ENCODE results near the gene PCGF5. TPM values are rescaled to one million over a fixed set of nuclear protein-coding genes. Genes with fewer than 3 reads are reported as not detected.

PCGF5 gene
- total RNA-seq, 4 donors from 2014 or later = 17.3 to 39.3 (median 23.4) TPM

GRCh38 chr10:91188889-91189288, 31.6 kb upstream of the PCGF5 start:
- Histone ChIP-seq H3K4me1 (peaks cover 0 to 35% (median 15%) of the 10 kb centered on the region in 3 donors), H3K4me3 (no peak overlapping the region), H3K36me3 (no peaks in the 10 kb centered on the region), H3K9me3 (no peaks in the 10 kb centered on the region), H3K27ac (no peak overlapping the region), H3K27me3 (no peaks in the 10 kb centered on the region)
- no peak for DNase-seq
- no peak for TF ChIP-seq CTCF (IDR thresholded peaks at IDR 0.05)
- no peak for TF ChIP-seq POLR2A (IDR thresholded peaks at IDR 0.05)
- intact Hi-C loops (cut with DNase I) = no loop called here

GRCh38 chr10:91190388-91190870, 30.0 kb upstream of the PCGF5 start:
- Histone ChIP-seq H3K27ac (no peak overlapping the region), H3K36me3 (no peaks in the 10 kb centered on the region), H3K4me1 (peaks cover 0 to 30% (median 15%) of the 10 kb centered on the region in 3 donors), H3K27me3 (no peaks in the 10 kb centered on the region), H3K9me3 (no peaks in the 10 kb centered on the region), H3K4me3 (no peak overlapping the region)
- intact Hi-C loops (cut with DNase I) = no loop called here
- no peak for DNase-seq
- WGBS, 2 donors = 88 to 100% methylated on average over 1 of the region's 1 CpG
- TF ChIP-seq POLR2A (IDR thresholded peaks at IDR 0.05) = no peak
- no peak for TF ChIP-seq CTCF (IDR thresholded peaks at IDR 0.05)

GRCh38 chr10:91190876-91191583, 29.4 kb upstream of the PCGF5 start:
- DNase-seq = no peak
- intact Hi-C loops (cut with DNase I) = no loop called here
- TF ChIP-seq CTCF (IDR thresholded peaks at IDR 0.05) = no peak
- no peak for TF ChIP-seq POLR2A (IDR thresholded peaks at IDR 0.05)
- no peaks in the 10 kb centered on the region for H3K36me3 ChIP-seq
- no peak overlapping the region for H3K4me3 ChIP-seq
- H3K27me3 ChIP-seq = no peaks in the 10 kb centered on the region
- no peaks in the 10 kb centered on the region for H3K9me3 ChIP-seq
- 67 to 85% methylated on average over 2 of the region's 2 CpGs for WGBS, 2 donors
- peaks cover 0 to 30% (median 15%) of the 10 kb centered on the region in 3 donors for H3K4me1 ChIP-seq
- H3K27ac ChIP-seq = no peak overlapping the region

- Histone ChIP-seq H3K27ac (no peak overlapping the region), H3K4me1 (peaks cover 0 to 35% (median 15%) of the 10 kb centered on the region in 3 donors), H3K4me3 (no peak overlapping the region), H3K9me3 (no peaks in the 10 kb centered on the region), H3K27me3 (no peaks in the 10 kb centered on the region), H3K36me3 (no peaks in the 10 kb centered on the region)
- intact Hi-C loops (cut with DNase I) = no loop called here
- DNase-seq = no peak
- TF ChIP-seq POLR2A (IDR thresholded peaks at IDR 0.05) (no peak), CTCF (IDR thresholded peaks at IDR 0.05) (no peak)
Observed at GRCh38 chr10:91191584-91191919, 28.9 kb upstream of the PCGF5 start.

GRCh38 chr10:91194497-91195179, 25.8 kb upstream of the PCGF5 start:
- Histone ChIP-seq H3K27me3 (no peaks in the 10 kb centered on the region), H3K36me3 (no peaks in the 10 kb centered on the region), H3K9me3 (no peaks in the 10 kb centered on the region), H3K27ac (no peak overlapping the region), H3K4me1 (peaks cover 0 to 53% (median 34%) of the 10 kb centered on the region in 3 donors), H3K4me3 (no peak overlapping the region)
- DNase-seq = no peak
- 68 to 78% methylated on average over 2 of the region's 2 CpGs for WGBS, 2 donors
- intact Hi-C loops (cut with DNase I) = no loop called here
- TF ChIP-seq CTCF (IDR thresholded peaks at IDR 0.05) (no peak), POLR2A (IDR thresholded peaks at IDR 0.05) (no peak)
